PC-9 (cell line): ENCODE measurements around the gene LMLN.
"Not testable (repeated sequence)": the region's sequence is repeated elsewhere in the genome, so short reads cannot be mapped to it uniquely, and the experiment has no call there.

ENCODE experiments used
- EZH2 ChIP-seq: fragments of 200-600 bp; sonication (generic); IDR thresholded peaks from 2 replicates; pipeline ENCODE4 v1.8.0; 2017; ENCODE audit warnings: antibody characterized with exemption, low read depth
- TF ChIP-seq, protein P1 (sequence below): fragments of 200-600 bp; sonication (generic); conservative IDR thresholded peaks from 2 replicates; pipeline ENCODE4 v1.6.1; 2017; ENCODE audit warnings: mixed run types, antibody characterized with exemption, mild to moderate bottlenecking, moderate library complexity

DNA sequence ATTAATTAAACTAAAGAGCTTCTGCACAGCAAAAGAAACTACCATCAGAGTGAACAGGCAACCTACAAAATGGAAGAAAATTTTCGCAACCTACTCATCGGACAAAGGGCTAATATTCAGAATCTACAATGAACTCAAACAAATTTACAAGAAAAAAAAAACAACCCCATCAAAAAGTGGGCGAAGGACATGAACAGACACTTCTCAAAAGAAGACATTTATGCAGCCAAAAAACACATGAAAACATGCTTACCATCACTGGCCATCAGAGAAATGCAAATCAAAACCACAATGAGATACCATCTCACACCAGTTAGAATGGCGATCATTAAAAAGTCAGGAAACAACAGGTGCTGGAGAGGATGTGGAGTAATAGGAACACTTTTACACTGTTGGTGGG lies 122.2 kb downstream of the LMLN start:
- TF ChIP-seq, protein P1, sequence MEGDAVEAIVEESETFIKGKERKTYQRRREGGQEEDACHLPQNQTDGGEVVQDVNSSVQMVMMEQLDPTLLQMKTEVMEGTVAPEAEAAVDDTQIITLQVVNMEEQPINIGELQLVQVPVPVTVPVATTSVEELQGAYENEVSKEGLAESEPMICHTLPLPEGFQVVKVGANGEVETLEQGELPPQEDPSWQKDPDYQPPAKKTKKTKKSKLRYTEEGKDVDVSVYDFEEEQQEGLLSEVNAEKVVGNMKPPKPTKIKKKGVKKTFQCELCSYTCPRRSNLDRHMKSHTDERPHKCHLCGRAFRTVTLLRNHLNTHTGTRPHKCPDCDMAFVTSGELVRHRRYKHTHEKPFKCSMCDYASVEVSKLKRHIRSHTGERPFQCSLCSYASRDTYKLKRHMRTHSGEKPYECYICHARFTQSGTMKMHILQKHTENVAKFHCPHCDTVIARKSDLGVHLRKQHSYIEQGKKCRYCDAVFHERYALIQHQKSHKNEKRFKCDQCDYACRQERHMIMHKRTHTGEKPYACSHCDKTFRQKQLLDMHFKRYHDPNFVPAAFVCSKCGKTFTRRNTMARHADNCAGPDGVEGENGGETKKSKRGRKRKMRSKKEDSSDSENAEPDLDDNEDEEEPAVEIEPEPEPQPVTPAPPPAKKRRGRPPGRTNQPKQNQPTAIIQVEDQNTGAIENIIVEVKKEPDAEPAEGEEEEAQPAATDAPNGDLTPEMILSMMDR: not testable (repeated sequence)
- TF ChIP-seq EZH2: not testable (repeated sequence)
